ENCODE results near the gene PICK1. TPM values are rescaled to one million over a fixed set of nuclear protein-coding genes. Genes with fewer than 3 reads are reported as not detected.
A peak's percentile ranks its signal among the peaks of the same experiment; 100 is the strongest.

PICK1 gene
- total RNA-seq, 1 donor from 2014 or later: 9.1 TPM

DNA sequence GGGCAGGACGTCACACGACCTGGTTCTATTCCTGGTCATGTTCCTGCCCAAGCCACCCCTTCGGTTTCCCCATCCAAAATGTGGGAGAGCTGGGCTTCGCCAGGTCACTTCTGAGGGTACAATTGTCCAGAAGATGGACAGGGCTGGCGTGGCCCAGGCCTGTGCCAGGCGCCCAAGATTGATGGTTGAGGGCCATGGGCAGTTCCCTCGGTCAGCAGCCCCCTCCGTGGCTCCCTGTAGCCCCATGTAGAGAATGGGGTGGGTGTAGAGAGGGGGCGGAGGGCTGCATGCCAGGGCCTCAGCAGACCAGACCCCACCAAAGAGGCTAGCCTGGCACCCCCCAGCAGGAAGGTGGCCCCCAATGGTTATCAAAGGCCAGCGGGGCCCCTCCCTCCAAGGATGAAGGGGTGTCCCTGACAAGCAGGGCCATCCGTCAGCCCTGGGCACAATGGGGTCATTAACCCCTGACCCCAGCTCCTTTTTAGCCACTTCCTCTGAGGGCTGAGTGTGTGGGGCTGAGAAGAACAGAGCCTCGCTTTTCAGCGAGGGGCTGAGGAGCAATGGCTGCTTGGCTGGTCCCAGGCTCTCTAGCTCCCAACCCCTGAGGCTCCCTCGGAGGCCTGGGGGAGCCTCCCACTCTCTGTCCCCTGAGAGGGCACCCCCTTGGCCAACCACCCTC is 11.0 kb upstream of the PICK1 start:
- Mint-ChIP-seq H3K36me3 (ENCODE audit: low read depth) (no peaks in the 10 kb centered on the region), H3K4me1 (ENCODE audit: low read depth) (no peaks in the 10 kb centered on the region), H3K4me3 (ENCODE audit: low read depth) (no peak overlapping the region), H3K9me3 (no peaks in the 10 kb centered on the region), H3K27ac (no peak overlapping the region), H3K27me3 (ENCODE audit: low read depth) (peaks cover 4% of the 10 kb centered on the region)
- DNase-seq (ENCODE audit: low spot score): no peak
- intact Hi-C loops (cut with micrococcal nuclease): no loop called here

DNA sequence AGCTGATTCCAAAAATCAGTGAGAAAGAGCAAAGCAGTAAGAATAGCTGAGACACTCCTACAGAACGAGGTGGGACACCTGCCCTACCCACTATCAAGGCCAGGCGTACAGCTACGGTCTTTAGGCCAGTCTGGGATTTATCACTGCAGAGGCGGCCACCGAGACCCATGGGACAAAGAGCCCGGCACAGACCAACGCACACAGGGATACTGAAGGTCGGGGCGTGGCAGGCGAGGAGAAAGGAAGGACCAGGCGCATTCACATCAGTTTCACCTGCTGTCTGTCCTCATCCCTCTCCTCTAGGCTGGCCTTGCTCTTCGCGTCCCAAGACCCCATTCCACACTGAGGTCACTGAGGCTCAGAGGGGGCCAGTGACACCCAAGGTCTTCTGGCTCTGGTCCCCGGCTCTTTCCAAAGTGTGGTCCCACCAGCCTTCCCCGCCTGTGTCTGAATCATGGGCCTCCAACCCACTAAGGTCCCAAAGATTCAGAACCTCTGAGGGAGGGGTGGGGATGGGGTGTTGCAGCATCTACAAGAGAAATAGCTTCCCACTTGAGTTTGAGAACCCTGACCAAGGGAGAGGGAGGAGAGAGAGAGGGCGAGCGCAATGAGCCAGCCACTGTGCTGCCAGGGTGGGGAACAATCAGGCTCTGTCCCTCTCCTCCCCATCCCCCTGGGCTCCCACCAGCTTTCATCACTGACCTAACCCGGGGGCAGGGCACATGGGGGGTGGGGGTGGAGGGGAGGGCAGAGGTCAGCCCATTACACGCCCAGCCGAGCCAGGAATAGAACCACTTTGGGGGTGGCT is 7.2 kb upstream of the PICK1 start:
- H3K36me3 Mint-ChIP-seq (ENCODE audit: low read depth): no peaks in the 10 kb centered on the region
- peaks cover 2% of the 10 kb centered on the region for H3K4me1 Mint-ChIP-seq (ENCODE audit: low read depth)
- H3K9me3 Mint-ChIP-seq: no peaks in the 10 kb centered on the region
- H3K27ac Mint-ChIP-seq: no peak overlapping the region
- H3K4me3 Mint-ChIP-seq (ENCODE audit: low read depth): no peak overlapping the region
- H3K27me3 Mint-ChIP-seq (ENCODE audit: low read depth): peaks cover 7% of the 10 kb centered on the region
- intact Hi-C loops (cut with micrococcal nuclease): loop anchor here (5.0 kb wide), 2 partner anchors 302 to 522 kb away; partner anchors contain the start of gene DMC1
- DNase-seq (ENCODE audit: low spot score): no peak

DNA sequence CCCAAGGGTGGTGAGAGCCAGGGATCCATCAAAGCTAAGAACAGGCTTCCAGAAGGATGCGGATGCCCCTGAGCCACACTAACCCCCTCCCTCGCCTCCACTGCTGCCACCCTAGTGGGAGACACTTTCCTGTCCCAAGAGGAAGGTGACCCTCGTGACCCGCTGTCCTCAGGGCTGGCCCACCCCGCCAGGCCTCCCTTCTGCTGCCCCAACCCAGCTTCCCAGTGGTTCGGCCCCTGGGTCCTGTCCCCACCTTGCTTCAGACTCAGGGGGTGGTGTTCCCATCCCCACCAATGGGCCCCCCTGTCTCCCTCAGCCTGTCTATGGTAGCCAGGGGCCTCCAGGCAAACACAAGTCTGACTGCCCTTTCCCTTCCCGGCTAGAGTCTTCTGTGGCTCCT is 6.5 kb upstream of the PICK1 start:
- H3K4me1 Mint-ChIP-seq (ENCODE audit: low read depth): peaks cover 2% of the 10 kb centered on the region

DNA sequence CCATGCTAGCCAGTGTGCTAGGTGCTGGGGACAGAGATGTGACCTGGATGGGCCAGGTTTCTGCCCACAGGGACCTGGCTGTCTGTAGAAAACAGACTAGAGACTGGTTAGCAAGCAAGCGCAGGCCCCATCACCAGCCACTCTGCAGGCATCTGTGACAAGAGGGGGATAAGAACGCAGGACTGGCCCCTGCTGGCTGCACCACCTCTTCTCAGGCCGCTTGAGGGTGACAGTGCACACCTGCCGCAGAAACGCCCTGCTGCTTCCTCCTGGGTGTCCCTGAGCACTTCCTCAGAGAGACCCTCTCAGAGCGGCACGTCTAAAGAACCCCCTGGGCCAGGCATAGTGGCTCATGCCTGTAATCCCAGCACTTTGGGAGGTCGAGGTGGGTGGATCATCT is 5.9 kb upstream of the PICK1 start:
- H3K36me3 Mint-ChIP-seq (ENCODE audit: low read depth): no peaks in the 10 kb centered on the region
- no peaks in the 10 kb centered on the region for H3K9me3 Mint-ChIP-seq
- H3K4me1 Mint-ChIP-seq (ENCODE audit: low read depth): peaks cover 2% of the 10 kb centered on the region
- intact Hi-C loops (cut with micrococcal nuclease): loop anchor here (5.0 kb wide), 2 partner anchors 301 to 521 kb away; partner anchors contain the start of gene DMC1
- no peak overlapping the region for H3K27ac Mint-ChIP-seq
- H3K4me3 Mint-ChIP-seq (ENCODE audit: low read depth): no peak overlapping the region
- no peak for DNase-seq (ENCODE audit: low spot score)
- peaks cover 8% of the 10 kb centered on the region for H3K27me3 Mint-ChIP-seq (ENCODE audit: low read depth)

More for the DNA sequence above, 6.5 kb upstream of the PICK1 start:
- no peaks in the 10 kb centered on the region for H3K36me3 Mint-ChIP-seq (ENCODE audit: low read depth)
- no peak overlapping the region for H3K27ac Mint-ChIP-seq
- no peak overlapping the region for H3K4me3 Mint-ChIP-seq (ENCODE audit: low read depth)
- H3K9me3 Mint-ChIP-seq: no peaks in the 10 kb centered on the region
- intact Hi-C loops (cut with micrococcal nuclease): loop anchor here (5.0 kb wide), 2 partner anchors 302 to 522 kb away; partner anchors contain the start of gene DMC1
- no peak for DNase-seq (ENCODE audit: low spot score)
- H3K27me3 Mint-ChIP-seq (ENCODE audit: low read depth): peaks cover 8% of the 10 kb centered on the region

DNA sequence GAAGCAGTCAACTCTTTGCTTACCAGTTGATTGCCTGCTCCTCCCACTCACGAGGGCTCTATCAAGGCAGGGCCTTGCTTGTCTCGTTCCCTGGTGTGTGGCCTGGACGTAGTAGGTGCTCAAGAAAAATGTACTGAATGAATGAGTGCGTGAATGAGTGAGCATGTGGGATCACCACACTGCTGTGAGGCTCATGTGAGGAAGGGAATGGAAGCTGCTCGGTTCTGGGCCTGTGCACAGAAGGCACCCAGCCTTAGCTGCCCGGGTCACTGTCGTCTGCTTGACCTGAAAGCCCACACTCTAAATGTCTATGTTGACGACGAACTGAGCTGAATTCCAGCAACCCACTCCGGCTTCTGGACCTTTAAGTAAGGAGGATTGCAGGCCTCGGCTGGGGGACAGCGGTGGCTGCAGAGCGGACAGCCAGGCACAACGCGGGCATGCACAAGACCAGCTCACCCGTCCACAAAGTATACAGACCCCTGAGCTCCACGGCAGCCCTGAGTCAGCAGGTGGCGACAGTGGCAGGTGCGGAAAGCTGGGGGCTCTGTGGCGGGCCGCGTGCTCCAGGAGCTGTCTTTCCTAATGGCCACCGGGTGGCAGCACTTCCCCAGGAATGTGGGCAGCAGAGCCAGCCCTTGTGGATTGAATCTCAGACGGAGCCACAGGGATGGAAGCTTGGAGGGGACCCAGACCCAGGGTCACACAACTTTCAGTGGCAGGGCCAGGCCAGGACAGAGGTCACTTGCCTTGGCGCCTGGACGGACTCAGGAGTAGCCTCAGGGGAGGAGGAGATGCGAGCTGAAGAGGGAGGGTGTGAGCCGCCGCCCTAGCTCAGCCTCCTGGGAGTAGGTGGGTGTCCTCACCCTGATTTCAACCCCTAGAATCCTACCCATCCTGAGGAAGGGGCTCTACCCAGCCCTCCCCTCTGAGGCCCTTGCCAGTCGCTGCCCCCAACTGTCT is 5.0 kb upstream of the PICK1 start:
- H3K27me3 Mint-ChIP-seq (ENCODE audit: low read depth): peaks cover 6% of the 10 kb centered on the region
- no peak overlapping the region for H3K27ac Mint-ChIP-seq
- no peaks in the 10 kb centered on the region for H3K9me3 Mint-ChIP-seq
- no peaks in the 10 kb centered on the region for H3K36me3 Mint-ChIP-seq (ENCODE audit: low read depth)
- H3K4me3 Mint-ChIP-seq (ENCODE audit: low read depth): no peak overlapping the region
- H3K4me1 Mint-ChIP-seq (ENCODE audit: low read depth): peaks cover 5% of the 10 kb centered on the region
- intact Hi-C loops (cut with micrococcal nuclease): loop anchor here (5.0 kb wide), 2 partner anchors 300 to 520 kb away; partner anchors contain the start of gene DMC1
- peak; percentile 60 for DNase-seq (ENCODE audit: low spot score)

DNA sequence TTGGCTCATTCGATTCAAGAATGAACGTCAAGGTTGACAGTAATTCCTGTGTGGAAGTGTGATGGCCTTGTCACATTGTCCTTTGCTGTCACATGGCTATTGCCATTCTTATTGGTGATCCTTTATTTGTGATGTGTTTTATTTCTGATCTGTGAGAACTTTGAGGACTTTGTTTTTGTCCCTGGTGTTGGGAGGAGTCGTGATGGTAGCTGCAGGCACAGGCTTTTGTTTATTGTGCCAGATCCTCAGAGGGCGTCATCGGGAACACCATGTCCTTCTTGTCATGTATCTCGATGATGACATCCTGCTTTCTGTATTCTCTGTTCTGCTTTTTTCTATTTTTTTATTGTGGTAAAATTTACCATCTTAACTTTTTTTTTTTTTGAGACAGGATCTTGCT is 5.6 kb downstream of the PICK1 start:
- H3K27ac Mint-ChIP-seq: no peak overlapping the region
- no peak overlapping the region for H3K4me3 Mint-ChIP-seq (ENCODE audit: low read depth)
- peaks cover 2% of the 10 kb centered on the region for H3K4me1 Mint-ChIP-seq (ENCODE audit: low read depth)
- H3K36me3 Mint-ChIP-seq (ENCODE audit: low read depth): no peaks in the 10 kb centered on the region
- no peak for DNase-seq (ENCODE audit: low spot score)
- H3K9me3 Mint-ChIP-seq: no peaks in the 10 kb centered on the region
- intact Hi-C loops (cut with micrococcal nuclease): no loop called here
- H3K27me3 Mint-ChIP-seq (ENCODE audit: low read depth): no peaks in the 10 kb centered on the region

DNA sequence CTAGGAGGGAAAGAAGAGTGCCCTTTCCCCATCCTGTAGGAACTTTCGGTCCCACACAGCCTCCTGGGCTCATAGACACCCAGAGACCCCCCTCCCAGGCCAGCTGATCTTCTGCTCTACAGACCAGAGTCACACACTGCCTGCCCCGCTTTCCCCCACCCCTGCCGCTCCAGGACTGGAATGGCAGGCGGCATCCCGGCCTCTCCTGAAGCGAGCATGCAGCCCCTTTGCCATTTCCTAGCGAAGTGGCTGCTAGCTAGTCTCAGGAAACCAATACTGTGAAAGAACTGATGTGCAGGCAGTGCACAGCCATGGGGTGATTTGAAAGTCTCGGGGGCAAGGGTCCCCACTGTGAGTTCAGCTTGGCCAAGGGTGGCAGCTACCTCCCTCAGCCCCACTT is 8.3 kb downstream of the PICK1 start:
- Mint-ChIP-seq H3K4me3 (ENCODE audit: low read depth) (no peak overlapping the region), H3K9me3 (no peaks in the 10 kb centered on the region), H3K4me1 (ENCODE audit: low read depth) (no peaks in the 10 kb centered on the region), H3K36me3 (ENCODE audit: low read depth) (no peaks in the 10 kb centered on the region), H3K27me3 (ENCODE audit: low read depth) (no peaks in the 10 kb centered on the region), H3K27ac (no peak overlapping the region)
- intact Hi-C loops (cut with micrococcal nuclease): no loop called here
- no peak for DNase-seq (ENCODE audit: low spot score)

DNA sequence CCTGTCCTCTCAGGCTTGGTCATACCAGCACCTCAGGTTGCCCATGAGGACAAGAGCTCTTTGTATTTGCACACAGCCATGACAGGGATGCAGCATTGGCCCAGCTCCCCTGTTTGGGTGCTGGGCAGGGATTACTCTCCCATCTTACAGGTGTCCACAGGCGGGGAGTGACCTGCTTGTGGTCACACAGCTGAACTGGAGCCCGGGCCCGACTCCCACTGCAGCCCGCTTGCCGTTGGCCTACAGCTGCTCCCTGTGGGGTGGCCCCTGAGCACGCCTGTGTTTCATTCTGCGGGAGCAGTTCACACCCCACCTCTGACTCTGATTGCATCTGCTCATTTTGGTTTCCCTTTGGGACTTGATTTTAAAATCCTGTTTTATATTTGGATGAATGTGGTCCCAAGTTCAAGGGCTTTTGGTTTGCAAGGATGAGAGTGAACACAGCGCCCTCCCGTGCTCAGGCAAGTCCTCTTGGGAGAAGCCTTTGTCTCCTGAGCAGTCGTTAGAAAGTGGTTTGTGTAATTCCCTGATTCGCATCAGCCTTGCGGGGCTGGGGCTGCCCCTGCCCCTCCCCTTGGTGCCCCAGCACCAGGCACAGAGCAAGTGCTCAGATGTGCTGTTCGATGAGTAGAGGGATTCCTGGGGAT is 9.3 kb downstream of the PICK1 start:
- DNase-seq (ENCODE audit: low spot score): no peak
- intact Hi-C loops (cut with micrococcal nuclease): no loop called here
- Mint-ChIP-seq H3K27ac (no peak overlapping the region), H3K27me3 (ENCODE audit: low read depth) (no peaks in the 10 kb centered on the region), H3K36me3 (ENCODE audit: low read depth) (no peaks in the 10 kb centered on the region), H3K9me3 (no peaks in the 10 kb centered on the region), H3K4me1 (ENCODE audit: low read depth) (no peaks in the 10 kb centered on the region), H3K4me3 (ENCODE audit: low read depth) (no peak overlapping the region)

DNA sequence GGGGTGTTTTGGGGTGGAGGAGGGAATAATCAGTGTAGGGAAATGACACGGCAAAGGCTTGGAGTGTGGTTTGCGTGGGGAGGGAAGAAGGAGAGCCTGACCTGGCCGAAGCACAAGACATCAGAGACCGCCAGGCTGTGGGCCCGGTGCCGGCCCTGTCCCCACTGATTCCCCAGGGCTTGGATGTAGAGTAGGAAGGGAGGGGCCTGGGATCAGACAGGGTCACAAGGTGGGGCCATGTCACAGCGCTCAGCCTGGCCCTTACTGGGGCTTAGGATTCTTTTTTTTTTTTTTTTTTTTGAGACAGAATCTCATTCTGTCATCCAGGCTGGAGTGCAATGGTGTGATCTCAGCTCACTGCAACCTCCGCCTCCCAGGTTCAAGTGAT is 9.8 kb downstream of the PICK1 start:
- Mint-ChIP-seq H3K9me3 (no peaks in the 10 kb centered on the region), H3K27ac (no peak overlapping the region), H3K27me3 (ENCODE audit: low read depth) (no peaks in the 10 kb centered on the region), H3K36me3 (ENCODE audit: low read depth) (no peaks in the 10 kb centered on the region), H3K4me3 (ENCODE audit: low read depth) (no peak overlapping the region), H3K4me1 (ENCODE audit: low read depth) (no peaks in the 10 kb centered on the region)
- intact Hi-C loops (cut with micrococcal nuclease): no loop called here
- DNase-seq (ENCODE audit: low spot score): no peak

DNA sequence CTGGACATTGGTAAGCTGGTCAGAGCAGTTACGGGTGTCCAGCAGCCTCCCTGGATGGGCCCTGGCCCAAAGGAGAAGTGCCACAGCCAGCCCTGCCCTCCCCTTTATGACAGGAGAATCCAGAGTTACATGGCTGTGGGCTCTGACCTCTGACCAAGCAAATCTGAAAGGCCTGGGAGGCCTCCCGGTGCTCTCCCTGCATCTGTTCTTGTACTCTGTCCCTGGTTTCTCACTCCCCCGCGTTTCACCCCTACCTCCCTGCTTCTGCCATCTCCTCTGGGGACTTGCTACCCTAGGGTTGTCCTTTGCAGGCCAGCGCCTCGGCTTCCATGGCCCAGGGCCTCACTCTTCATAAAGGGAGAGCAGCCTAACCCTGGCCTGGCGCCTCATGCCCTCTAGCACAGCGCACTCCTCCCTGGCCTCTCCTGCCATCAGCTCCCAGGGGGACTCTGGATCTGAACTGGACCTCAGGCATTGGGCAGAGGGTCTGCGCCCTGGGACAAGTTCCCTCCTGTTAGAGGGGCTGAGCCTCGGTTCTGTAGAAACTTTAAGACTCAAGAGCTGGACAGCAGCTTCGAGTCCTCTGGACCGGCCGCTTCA is 10.7 kb downstream of the PICK1 start:
- no peak for DNase-seq (ENCODE audit: low spot score)
- Mint-ChIP-seq H3K4me1 (ENCODE audit: low read depth) (no peaks in the 10 kb centered on the region), H3K27ac (no peak overlapping the region), H3K4me3 (ENCODE audit: low read depth) (no peak overlapping the region), H3K36me3 (ENCODE audit: low read depth) (no peaks in the 10 kb centered on the region), H3K27me3 (ENCODE audit: low read depth) (no peaks in the 10 kb centered on the region), H3K9me3 (no peaks in the 10 kb centered on the region)
- intact Hi-C loops (cut with micrococcal nuclease): no loop called here

DNA sequence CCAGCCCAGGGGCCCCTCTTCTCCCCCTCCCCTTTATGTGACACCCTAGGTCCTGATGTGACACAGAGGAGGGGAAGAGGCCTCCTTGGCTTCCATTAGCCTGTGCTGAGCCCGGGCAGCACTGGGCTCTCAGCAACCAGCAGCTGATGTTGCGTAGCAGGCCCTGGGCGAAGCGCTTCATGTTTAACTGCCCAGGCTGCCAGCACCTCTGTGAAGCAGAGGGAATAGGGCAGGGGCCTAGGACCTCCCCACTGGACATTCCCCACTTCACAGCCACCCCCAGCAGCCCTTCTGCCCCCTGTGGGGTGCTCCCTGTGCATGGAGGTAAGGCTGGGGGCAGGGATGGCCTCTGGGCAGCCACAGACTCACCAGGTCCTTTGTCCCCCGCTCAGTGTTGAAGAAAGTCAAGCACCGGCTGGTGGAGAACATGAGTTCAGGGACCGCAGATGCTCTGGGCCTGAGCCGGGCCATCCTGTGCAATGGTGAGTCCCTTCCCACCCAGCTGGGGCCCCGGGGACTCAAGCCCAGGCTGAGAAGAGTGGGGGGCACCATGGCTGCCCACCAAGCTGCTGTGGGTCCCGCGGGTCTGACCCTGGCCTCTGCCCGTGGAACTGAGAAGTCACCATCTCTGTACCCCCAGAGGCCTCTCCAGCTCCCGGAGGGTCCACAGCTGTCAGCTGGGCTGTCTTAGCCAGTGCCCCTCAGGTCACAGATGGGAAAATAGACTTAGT is 11.6 kb downstream of the PICK1 start:
- H3K27me3 Mint-ChIP-seq (ENCODE audit: low read depth): no peaks in the 10 kb centered on the region
- H3K4me1 Mint-ChIP-seq (ENCODE audit: low read depth): no peaks in the 10 kb centered on the region
- intact Hi-C loops (cut with micrococcal nuclease): no loop called here
- H3K4me3 Mint-ChIP-seq (ENCODE audit: low read depth): no peak overlapping the region
- no peak overlapping the region for H3K27ac Mint-ChIP-seq
- H3K36me3 Mint-ChIP-seq (ENCODE audit: low read depth): no peaks in the 10 kb centered on the region
- H3K9me3 Mint-ChIP-seq: no peaks in the 10 kb centered on the region
- DNase-seq (ENCODE audit: low spot score): no peak
